GM12891 (cell line): ENCODE results near the gene ATP6V1B1.

Experiments used
- DNase-seq: peaks from one replicate; pipeline ENCODE4 v3.0.0; 2011; ENCODE audit warnings: low spot score; ENCODE audit not compliant: insufficient read length
- FAIRE-seq: peaks from 2 replicates; lab custom pipeline; 2011; peaks lifted over from hg19 to GRCh38; lab: Jason Lieb, UNC
- PAX5 ChIP-seq: IDR thresholded peaks from 2 replicates; pipeline ENCODE4 v1.6.1; 2011; ENCODE audit warnings: low read length, moderate library complexity, mild to moderate bottlenecking; ENCODE audit not compliant: insufficient read depth, severe bottlenecking
- POLR2A ChIP-seq: IDR thresholded peaks from 2 replicates; pipeline ENCODE4 v1.6.1; 2011; ENCODE audit warnings: low read depth, low read length, control low read depth
- POLR2AphosphoS5 ChIP-seq: IDR thresholded peaks from 2 replicates; pipeline ENCODE4 v1.6.1; 2011; ENCODE audit warnings: low read depth, low read length, control low read depth
- POU2F2 ChIP-seq: IDR thresholded peaks from 2 replicates; pipeline ENCODE4 v1.6.1; 2011; ENCODE audit warnings: low read depth, mild to moderate bottlenecking, control low read depth, low read length, moderate library complexity
- SPI1 ChIP-seq: IDR thresholded peaks from 2 replicates; pipeline ENCODE4 v1.6.1; 2011; ENCODE audit warnings: low read depth, low read length, control low read depth
- TAF1 ChIP-seq: IDR thresholded peaks from 2 replicates; pipeline ENCODE4 v1.6.1; 2011; ENCODE audit warnings: low read depth, low read length, control low read depth

ATP6V1B1 gene

DNA sequence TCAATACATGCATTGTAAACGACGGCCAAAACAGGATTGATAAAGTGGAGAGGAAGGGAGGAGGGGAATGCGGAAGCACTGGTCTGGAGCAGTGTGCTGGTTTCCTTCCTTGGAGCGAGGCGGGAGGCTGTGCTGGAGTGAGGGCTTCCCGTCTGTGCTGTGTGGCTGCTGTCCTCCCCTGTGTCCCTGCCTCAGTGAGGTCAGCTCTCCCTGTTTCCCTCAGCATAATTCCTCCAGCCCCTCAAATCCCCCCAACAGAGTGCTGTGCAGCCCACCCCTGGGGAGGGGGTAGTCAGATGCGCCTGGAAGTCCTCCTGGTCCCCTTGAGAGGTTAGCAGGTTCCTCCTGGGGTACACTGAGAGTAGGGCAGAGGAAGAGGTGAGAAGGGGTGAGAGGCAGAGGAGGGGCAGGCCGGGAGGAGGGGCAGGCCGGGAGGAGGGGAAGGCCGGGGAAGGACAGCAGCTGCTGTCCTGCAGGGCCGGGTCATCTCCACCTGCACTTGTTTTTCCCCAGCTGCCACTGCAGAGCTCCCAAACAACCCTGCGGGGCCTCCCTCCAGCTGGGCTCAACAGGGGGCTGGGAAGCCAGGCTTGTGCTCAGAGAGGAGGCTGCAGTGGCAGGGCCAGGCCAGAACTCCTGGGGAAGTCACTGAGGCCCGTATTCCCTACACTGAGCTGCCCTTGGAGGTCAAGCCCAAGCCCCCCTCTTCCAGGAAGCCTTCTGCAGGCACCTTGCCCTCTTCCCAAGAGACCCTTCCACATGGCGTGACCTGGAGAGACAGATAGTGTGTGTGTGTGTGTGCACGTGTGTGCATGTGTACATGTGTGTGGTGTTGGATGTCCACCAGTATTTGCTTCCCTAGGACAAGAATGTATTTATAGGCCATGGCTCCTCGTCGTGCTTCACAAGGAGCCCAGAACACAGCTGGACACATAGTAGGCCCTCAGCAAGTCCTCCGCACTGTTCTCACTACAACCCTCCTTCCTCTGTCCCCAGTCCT is 13.2 kb upstream of the ATP6V1B1 start:
- DNase-seq = no peak
- FAIRE-seq = no peak
- TF ChIP-seq PAX5 = no peak
- TF ChIP-seq SPI1 = no peak
- no peak for TF ChIP-seq POLR2A

GRCh38 chr2:70923378-70924015 is 12.2 kb upstream of the ATP6V1B1 start:
- TF ChIP-seq POLR2AphosphoS5 (no peak), POLR2A (no peak), SPI1 (no peak), POU2F2 (no peak), TAF1 (no peak), PAX5 (no peak)
- FAIRE-seq (no peak), DNase-seq (no peak)

- FAIRE-seq (no peak), DNase-seq (no peak)
- TF ChIP-seq POU2F2 = no peak
- no peak for TF ChIP-seq POLR2A
- TF ChIP-seq TAF1 = no peak
- TF ChIP-seq POLR2AphosphoS5 = no peak
- TF ChIP-seq PAX5 = no peak
- TF ChIP-seq SPI1 = no peak
These were observed 9.7 kb upstream of the ATP6V1B1 start for GRCh38 chr2:70926042-70926441.

DNA sequence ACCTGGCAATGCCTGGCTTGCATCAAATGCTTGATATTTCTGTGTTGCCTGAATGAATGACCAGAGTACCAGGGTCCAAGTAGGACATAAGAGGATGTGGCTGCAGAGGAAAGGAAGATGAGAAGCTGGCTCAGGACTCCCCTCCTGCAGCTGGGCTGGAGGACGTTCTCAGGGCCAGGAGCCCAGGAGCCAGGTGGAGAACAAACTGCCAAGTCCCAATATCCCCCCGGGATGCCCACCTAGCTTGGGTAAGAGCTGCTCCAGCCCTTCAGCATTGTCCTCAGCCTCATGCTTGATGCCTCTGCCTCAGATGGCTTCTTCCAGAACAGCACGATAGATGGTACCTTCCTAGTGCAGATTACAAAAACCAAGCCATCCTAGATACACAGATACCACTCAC is 8.6 kb upstream of the ATP6V1B1 start:
- no peak for FAIRE-seq
- DNase-seq = no peak
- TF ChIP-seq PAX5 (no peak), POLR2A (no peak), SPI1 (no peak), TAF1 (no peak), POLR2AphosphoS5 (no peak), POU2F2 (no peak)

- TF ChIP-seq SPI1 = no peak
- TF ChIP-seq TAF1 = no peak
- TF ChIP-seq POLR2A = no peak
- TF ChIP-seq POLR2AphosphoS5 = no peak
- TF ChIP-seq PAX5 = no peak
- TF ChIP-seq POU2F2 = no peak
- FAIRE-seq (no peak), DNase-seq (no peak)
These were observed 8.1 kb upstream of the ATP6V1B1 start for GRCh38 chr2:70927641-70928040.

DNA sequence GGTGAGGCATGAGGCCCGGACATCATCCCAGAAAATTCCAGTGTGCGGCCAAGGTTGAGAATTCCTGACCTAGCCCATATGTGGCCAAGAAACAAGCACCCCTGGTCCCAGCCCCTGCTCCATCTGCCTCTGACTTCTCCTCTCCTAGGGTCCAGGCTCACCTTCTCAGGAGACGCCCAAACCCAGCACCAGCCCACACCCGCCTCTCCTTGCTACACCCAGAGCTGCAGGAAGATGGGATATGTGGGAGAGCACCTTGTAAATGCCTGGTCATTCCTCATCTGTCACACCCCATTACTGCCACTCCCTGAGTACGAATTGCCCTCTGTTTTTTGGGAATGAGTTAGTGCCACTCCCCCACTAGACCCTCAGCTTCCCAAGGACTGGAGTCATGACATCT is 7.3 kb upstream of the ATP6V1B1 start:
- TF ChIP-seq POLR2AphosphoS5 (no peak), PAX5 (no peak), POLR2A (no peak), POU2F2 (no peak), SPI1 (no peak), TAF1 (no peak)
- no peak for FAIRE-seq
- DNase-seq = no peak

GRCh38 chr2:70930371-70931329 is 5.0 kb upstream of the ATP6V1B1 start:
- FAIRE-seq = no peak

GRCh38 chr2:70931376-70932000 is 4.2 kb upstream of the ATP6V1B1 start:
- DNase-seq = no peak
- no peak for FAIRE-seq
- TF ChIP-seq PAX5 (no peak), SPI1 (no peak), POLR2A (no peak), TAF1 (no peak), POU2F2 (no peak), POLR2AphosphoS5 (no peak)

More at GRCh38 chr2:70930371-70931329, 5.0 kb upstream of the ATP6V1B1 start:
- no peak for TF ChIP-seq POU2F2
- no peak for TF ChIP-seq POLR2AphosphoS5
- no peak for TF ChIP-seq PAX5
- TF ChIP-seq POLR2A = no peak
- TF ChIP-seq TAF1 = no peak
- TF ChIP-seq SPI1 = no peak
- no peak for DNase-seq
